NCI-H226 (cell line): Measurements from ENCODE around the gene SYNJ2.
A peak's percentile ranks its signal among the peaks of the same experiment; 100 is the strongest.

Experiments
- DNase-seq: peaks from one replicate; pipeline ENCODE4 v3.0.0-alpha.2; 2015

Gene SYNJ2

DNA sequence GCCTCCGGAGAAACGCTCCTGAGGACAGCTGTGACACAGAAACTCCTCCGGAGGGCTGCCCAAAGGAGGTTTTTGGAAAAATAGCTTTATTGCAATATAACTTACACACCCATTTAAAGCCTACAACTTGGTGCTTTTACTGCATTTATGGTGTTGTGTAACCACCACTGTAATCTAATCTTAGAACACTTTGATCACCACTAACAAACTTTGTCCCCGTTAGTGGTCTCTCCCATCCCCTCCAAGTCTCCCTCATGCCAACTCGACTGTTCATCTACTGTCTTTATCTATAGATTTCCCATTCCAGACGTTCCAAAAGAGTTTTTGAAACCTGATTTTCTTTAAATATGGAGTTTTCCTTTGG, 62.8 kb downstream of the SYNJ2 start:
- no peak for DNase-seq

GRCh38 chr6:158046201-158047126, 64.8 kb downstream of the SYNJ2 start:
- DNase-seq, result no peak

DNA sequence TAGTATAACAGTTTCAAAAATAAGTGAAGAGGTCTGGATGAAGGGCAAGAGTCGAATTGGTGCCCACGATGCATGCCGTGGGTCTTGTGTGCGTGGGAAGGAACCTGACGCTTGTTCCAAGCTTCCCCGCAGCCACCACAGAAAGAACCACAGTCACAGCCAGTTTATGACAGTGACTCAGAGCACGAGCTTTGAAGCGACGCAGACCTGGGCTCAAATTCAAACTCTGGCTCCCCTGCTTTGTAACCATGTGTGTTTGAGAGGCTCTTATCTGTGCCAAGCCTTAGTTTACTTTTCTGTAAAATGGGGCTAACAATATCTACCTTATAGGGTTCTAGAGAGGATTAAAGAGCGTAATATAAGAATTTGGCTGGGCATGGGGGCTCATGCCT, 65.5 kb downstream of the SYNJ2 start:
- DNase-seq, result no peak

GRCh38 chr6:158047563-158048323, 66.1 kb downstream of the SYNJ2 start:
- no peak for DNase-seq

DNA sequence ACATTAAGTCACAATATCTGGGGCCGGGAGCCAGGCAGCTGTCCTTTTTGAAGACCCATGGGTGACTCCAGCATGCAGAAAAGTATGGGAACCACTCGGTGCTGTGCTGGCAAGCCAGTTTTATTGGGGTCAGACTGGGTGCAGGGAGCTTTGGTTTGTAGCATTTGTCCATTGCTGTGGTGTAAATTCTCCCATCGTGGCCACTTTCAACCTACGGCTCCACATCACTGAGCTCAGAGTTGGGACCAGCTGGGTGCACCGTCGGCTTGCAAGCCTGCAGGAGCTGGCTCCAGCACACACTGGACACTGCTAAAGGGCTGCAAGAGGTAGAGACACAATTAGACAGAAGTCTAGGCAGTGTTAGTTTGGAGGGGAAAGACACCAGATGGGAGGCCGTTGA, 66.9 kb downstream of the SYNJ2 start:
- no peak for DNase-seq

GRCh38 chr6:158049055-158050028, 67.7 kb downstream of the SYNJ2 start:
- DNase-seq, result no peak

DNA sequence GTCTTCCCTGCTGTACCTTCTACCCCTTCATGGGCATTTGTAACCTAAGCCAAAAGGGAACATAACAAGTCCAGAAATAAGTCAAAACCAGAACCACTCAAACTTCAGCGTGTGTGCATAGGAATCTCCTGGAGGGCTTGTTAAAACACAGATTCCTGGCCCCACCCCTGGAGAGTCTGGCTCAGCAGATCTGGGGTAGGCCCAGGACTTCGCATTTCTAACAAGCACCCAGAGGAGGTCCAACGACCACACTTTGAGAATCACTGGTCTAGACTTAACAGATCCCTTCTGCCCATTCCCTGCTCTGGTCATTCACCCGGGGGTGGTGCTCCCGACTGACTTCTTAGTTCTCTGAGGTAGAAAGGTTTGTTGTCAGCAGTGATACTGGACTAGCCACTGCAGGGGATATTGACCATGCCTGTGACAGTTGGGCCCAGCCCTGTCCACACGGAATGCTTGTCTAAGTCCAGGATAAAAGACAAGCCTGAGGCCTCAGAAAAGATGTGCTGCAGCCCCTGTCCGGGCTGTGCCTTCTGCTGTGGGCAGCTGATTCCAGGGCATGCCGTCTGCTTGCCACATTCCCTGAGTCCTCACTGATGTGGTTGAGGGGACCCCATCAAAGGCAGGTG, 68.6 kb downstream of the SYNJ2 start:
- no peak for DNase-seq

DNA sequence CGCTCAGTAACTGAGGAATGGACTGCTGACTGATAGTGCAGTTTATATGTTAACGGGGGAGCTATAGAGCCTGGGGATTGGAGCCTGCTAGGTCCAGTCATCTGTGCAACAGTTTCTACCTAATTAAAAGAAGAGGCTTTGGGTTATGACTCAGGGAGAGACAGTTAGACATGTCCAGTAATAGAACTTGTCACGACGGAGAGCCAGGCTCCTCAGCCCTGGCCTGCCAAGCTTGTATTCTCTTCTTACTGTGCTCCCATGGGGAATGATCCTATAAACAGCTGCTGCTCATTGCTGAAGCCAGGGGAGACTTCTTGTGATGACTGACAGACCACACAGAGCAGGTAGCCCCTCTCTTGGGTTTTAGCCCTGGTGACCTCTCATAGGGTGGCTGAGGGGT, 69.3 kb downstream of the SYNJ2 start:
- no peak for DNase-seq

DNA sequence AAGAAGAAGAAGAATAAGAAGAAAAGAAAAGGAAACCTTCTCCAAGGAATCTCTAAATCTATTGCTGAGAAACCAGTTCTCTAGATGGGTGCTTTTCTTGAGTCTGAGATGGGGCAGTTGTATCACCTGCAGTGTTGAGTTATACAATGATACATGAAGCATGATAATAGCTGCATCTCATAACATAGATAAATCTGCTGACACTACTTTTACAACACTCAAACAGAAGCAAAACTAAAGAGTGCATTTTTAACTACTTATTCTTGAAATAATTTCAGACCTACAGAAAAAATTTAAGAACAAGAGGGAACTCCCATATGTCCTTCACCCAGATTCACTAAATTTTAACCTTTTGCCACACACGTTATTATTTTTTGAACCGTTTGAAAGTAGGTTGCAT, 70.3 kb downstream of the SYNJ2 start:
- no peak for DNase-seq

DNA sequence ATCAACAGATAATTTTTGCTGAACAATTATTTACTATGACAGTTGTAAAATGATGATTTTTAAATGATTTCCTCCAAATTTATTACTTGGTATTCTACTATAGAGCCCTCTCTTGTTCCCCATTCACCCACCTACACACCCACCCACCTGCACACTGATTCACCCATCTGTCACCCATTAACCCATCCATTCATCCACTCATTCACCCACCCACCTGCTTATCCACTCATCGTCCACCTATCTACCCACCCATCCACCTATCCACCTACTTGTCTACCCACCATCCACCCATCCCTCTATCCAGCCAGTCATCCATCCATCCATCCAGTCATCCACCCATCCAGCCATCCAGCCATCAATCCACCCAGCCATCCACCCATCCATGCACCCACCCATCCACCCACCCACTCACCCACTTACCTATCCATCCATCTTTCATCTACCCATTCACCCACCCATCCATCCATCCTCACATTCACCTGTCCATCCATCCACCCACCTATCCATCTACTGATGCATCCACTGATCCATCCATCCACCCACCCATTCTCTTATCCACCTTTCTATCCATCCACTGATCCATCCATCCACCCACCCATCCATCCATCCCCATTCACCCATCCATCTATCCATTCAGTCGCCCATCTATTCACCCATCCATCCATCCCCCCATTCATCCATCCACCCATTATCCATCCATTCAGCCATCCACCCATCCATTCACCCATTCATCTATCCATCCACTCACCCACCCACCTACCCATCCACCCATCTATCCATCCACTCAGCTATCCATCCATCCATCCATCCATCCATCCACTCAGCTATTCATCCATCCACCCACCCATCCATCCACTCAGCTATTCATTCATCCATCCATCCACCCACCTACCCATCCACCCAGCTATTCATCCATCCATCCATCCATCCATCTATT, 72.0 kb downstream of the SYNJ2 start:
- no peak for DNase-seq

- DNase-seq, result no peak
Measured at GRCh38 chr6:158056355-158056754, 74.7 kb downstream of the SYNJ2 start.

DNA sequence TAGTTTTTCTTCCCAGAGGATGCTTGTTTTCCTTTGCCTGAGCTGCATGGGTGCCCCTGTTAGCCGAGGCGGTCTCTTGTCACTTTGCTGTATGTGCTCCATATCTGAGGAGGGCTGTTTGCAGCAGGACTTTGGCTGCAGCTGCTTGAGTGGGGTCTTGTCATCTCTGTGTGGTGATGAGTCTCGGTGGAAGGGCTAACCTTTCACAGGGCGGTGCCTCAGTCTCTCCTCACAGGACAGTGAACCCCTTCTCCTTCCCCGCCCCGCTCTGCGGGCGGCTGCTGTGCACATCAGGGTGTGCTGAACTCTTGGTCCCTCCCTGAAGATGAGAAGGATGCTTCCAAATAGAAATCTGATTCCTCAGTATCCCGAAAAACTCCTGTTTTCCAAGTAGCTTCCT, 75.1 kb downstream of the SYNJ2 start:
- no peak for DNase-seq

- DNase-seq, result peak; percentile 90
Measured at GRCh38 chr6:158057213-158057987, 75.7 kb downstream of the SYNJ2 start.

- no peak for DNase-seq
Measured at GRCh38 chr6:158058171-158058651, 76.5 kb downstream of the SYNJ2 start.

DNA sequence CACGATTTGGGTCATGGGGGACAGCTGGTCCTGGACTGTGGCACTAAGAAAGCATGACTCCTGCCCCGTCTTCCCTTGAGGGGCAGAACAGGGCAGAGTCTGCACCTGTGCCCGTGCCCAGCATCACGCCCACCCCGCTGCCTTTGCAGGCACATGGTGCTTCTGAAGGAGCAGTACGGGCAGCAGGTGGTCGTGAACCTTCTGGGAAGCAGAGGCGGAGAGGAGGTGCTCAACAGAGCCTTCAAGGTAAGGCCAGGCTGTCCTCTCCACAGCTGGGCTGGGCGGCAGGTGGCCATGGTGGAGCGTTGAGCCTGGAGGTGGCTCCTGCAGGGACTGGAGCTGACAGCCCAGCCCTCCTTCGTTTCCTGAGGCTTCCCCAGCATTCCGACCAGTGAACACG, 77.4 kb downstream of the SYNJ2 start:
- no peak for DNase-seq

DNA sequence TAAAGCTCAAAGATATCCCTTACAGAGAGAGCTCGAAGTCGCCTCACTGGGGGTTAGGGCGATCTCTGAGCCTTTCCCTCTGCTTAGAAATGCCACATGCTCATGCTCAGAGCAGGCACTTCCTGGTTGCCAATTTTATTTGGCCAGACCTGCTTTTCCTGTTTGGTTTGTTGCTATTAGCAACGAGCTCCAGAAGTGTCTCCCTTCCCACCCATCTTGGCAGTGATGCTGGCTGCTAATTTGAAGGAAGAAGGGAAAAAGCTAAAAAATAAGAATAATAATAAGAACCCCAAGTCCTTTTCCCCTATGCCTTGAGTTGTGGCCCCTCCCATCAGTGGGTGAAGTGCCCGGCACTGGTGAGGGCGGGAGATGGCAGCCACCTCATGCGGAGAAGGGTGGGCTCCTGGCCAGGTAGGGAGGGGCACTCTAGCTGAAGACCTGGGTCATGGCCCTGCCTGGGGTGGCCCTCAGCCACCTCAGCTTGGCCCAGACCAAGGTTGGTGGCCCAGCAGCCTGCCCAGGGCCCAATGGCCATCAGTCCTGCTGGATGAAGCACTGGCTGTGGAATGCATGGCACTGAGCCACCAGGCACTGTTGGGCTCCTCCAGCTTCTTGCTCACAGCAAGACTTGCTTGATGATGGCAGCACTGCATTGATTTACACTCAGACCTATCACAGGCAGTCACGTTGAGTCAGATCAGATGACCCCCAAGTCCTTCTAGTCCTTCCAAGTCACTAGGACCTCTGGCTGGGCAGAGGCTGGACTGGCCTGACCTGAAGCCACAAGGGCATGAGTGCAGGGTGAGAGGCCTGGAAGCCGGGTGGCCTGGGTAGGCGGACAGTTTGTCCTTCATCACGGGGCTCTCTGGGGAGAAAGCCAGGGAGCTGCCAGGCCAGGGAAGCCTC, 79.0 kb downstream of the SYNJ2 start:
- peak; percentile 87 for DNase-seq

DNA sequence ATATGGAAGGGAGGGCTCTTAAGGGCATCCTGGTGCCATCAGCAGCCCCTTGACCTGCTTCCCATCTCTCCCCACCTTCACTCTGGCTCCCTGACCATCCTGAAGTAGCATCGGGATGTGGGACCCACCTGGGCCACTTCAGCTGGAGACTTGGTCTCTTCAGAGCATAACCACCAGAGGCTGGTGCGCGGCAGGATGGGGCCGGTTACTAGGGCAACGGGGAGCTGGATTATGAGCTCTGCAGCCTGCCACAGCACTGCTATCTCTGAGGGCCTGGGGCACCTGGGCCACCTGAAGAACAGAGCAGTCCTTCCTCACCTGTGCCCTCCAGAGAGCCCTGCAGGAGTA, 79.7 kb downstream of the SYNJ2 start:
- DNase-seq, result no peak

DNA sequence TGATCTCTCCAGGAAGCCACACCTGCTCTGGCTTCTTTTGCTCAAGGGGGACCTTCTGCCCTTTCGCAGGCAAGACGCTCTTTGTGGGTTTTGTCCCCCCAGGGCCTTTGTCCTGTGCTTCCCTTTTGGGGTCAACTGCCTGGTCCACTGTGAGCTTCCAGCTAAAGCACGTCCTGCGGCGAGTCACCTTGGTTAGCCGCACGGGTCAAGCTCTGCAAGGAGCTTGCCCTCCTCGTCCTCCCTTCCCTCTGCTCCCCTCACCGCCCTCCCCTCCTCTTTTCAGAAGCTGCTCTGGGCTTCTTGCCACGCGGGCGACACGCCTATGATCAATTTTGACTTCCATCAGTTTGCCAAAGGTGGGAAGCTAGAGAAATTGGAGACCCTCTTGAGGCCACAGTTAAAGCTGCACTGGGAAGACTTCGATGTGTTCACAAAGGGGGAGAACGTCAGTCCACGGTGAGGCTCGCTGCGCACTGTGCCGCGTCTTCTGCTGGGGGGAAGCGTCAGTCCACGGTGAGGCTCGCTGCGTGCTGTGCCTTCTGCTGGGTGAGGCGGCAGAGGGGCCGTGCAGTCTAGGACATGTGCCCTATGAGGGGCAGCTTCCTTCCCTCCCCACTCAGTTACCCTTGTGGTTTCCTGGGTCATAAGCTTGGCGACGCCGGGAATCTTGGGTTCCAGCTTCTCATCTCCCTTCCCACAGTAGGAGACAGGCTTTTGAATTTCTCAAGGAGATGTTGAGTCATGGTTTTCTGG, 80.2 kb downstream of the SYNJ2 start:
- DNase-seq, result no peak

GRCh38 chr6:158063736-158064135, 82.1 kb downstream of the SYNJ2 start:
- DNase-seq, result no peak
